HG03571 (cell line): ENCODE results near the gene AUNIP.
"Not testable (repeated sequence)": the region's sequence is repeated elsewhere in the genome, so short reads cannot be mapped to it uniquely, and the experiment has no call there.

Experiments
- ATAC-seq: cut with Tn5 transposase; IDR thresholded peaks from one replicate; pipeline ENCODE4 v1.9.1; 2021; ENCODE audit not compliant: unreplicated experiment

AUNIP gene

GRCh38 chr1:25867210-25867991 is 8.1 kb upstream of the AUNIP start:
- ATAC-seq = no peak

- no peak for ATAC-seq
Observed at GRCh38 chr1:25866288-25866687, 7.0 kb upstream of the AUNIP start.

- ATAC-seq = no peak
Observed at GRCh38 chr1:25864434-25864833, 5.2 kb upstream of the AUNIP start.

GRCh38 chr1:25863486-25864262 is 4.4 kb upstream of the AUNIP start:
- no peak for ATAC-seq

- no peak for ATAC-seq
Observed at GRCh38 chr1:25862785-25863485, 3.7 kb upstream of the AUNIP start.

- ATAC-seq = no peak
Observed at GRCh38 chr1:25861316-25862286, 2.3 kb upstream of the AUNIP start.

- ATAC-seq = no peak
Observed at GRCh38 chr1:25858494-25858893, 763 bp downstream of the AUNIP start.

- ATAC-seq = no peak
Observed at GRCh38 chr1:25856856-25857255, 2.4 kb downstream of the AUNIP start.

GRCh38 chr1:25854554-25854953 is 4.7 kb downstream of the AUNIP start:
- no peak for ATAC-seq

- no peak for ATAC-seq
Observed at GRCh38 chr1:25848531-25848930, 10.7 kb downstream of the AUNIP start.

- ATAC-seq = no peak
Observed at GRCh38 chr1:25847929-25848328, 11.3 kb downstream of the AUNIP start.

GRCh38 chr1:25845664-25846063 is 13.6 kb downstream of the AUNIP start:
- ATAC-seq = no peak

- no peak for ATAC-seq
Observed at GRCh38 chr1:25844536-25845337, 14.5 kb downstream of the AUNIP start.

GRCh38 chr1:25843483-25843882 is 15.8 kb downstream of the AUNIP start:
- no peak for ATAC-seq

- ATAC-seq = not testable (repeated sequence)
Observed at GRCh38 chr1:25839808-25840207, 19.4 kb downstream of the AUNIP start.

- ATAC-seq = no peak
Observed at GRCh38 chr1:25837262-25837875, 21.9 kb downstream of the AUNIP start.

GRCh38 chr1:25836695-25837094 is 22.6 kb downstream of the AUNIP start:
- no peak for ATAC-seq

- no peak for ATAC-seq
Observed at GRCh38 chr1:25834894-25835293, 24.4 kb downstream of the AUNIP start.

- no peak for ATAC-seq
Observed at GRCh38 chr1:25833158-25833557, 26.1 kb downstream of the AUNIP start.
